Epithelial cell of esophagus (primary cell): ENCODE measurements around the gene DCLRE1B.
A peak's percentile ranks its signal among the peaks of the same experiment; 100 is the strongest.

Source experiments
- DNase-seq: peaks from one replicate; pipeline ENCODE4 v3.0.0; 2010; ENCODE audit warnings: low read depth
- H3K4me3 ChIP-seq: 2 replicates; pipeline ENCODE4 v1.5.1; 2011; ENCODE audit warnings: mild to moderate bottlenecking, low read length, control low read depth
- CTCF ChIP-seq: IDR thresholded peaks from 2 replicates; pipeline ENCODE4 v1.5.1; 2011; ENCODE audit warnings: low read depth, mild to moderate bottlenecking, low read length, control low read depth, inconsistent platforms; ENCODE audit not compliant: insufficient read depth; ENCODE audit errors: missing control alignments

The DCLRE1B gene

GRCh38 chr1:113957984-113958383 is 52.9 kb downstream of the DCLRE1B start:
- peak; percentile 13 for TF ChIP-seq CTCF
- DNase-seq, result no peak
- H3K4me3 ChIP-seq, result no peak overlapping the region

- DNase-seq, result peak; percentile 66
- H3K4me3 ChIP-seq, result no peak overlapping the region
- no peak for TF ChIP-seq CTCF
These were observed 53.6 kb downstream of the DCLRE1B start for GRCh38 chr1:113958691-113959090.

- TF ChIP-seq CTCF, result no peak
- no peak for DNase-seq
- H3K4me3 ChIP-seq, result no peak overlapping the region
These were observed 58.3 kb downstream of the DCLRE1B start for GRCh38 chr1:113963281-113963906.
